GM18867 (cell line): ENCODE measurements around the gene C9orf50.
"Not testable (repeated sequence)": the region's sequence is repeated elsewhere in the genome, so short reads cannot be mapped to it uniquely, and the experiment has no call there.

Experiments
- ATAC-seq: cut with Tn5 transposase; IDR thresholded peaks from one replicate; pipeline ENCODE4 v1.9.1; 2021; ENCODE audit warnings: mild to moderate bottlenecking, moderate library complexity; ENCODE audit not compliant: unreplicated experiment

The C9orf50 gene

DNA sequence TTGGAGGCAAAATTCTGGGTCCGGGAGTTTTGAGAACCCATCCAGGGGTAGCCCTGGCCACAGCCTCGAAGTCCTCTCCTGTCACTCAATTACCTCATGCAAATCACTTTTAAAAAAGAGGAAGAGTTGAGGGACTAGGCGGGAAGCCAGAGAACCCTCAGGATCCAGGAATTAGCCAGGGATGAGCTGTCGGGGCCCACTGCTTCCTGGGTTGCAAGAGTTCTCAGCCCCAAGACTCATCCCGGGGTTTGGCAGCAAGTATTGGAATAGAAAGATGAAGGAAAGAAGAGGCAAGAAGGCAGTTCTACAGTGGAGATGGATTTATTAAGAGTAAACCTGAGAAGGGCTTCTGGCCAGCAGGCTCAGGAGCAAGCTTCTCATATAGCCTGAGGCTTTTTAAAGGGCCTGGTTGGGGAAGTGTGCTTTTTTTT is 25.6 kb downstream of the C9orf50 start:
- no peak for ATAC-seq

DNA sequence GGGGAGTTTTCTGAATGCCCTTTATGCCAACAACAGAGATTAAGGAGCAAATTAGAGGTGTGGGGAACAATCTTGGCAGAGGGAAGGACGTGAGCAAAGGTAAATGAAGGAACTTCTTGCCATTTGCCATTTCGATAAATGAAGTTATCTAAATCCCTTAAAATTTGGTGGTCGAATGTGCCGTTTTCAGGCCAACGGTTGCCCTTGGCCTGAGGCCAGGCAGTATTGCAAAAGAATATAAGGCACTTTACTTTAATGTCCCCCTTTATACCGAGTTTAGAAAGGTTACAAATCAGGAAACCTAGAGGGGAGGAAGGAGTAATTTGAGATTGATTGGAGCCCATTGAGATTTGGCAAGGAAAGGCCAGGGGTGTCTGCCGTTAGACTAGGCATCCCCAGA is 26.3 kb downstream of the C9orf50 start:
- ATAC-seq = no peak

DNA sequence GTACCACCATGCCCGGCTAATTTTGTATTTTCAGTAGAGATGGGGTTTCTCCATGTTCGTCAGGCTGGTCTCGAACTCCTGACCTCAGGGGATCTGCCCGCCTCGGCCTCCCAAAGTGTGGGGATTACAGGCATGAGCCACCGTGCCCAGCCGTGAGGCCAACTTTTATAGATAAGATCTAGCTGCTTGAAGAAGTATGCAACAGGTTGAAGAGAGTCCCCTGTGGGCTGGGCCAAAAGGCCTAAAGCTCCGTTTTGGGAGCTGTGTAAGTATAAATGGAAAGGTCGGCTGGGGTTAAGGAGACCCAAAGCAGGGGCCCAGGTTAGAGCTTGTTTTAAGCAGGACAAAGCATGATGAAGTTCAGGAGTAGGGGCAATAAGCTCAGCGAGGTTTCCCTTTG is 28.1 kb downstream of the C9orf50 start:
- ATAC-seq = not testable (repeated sequence)

DNA sequence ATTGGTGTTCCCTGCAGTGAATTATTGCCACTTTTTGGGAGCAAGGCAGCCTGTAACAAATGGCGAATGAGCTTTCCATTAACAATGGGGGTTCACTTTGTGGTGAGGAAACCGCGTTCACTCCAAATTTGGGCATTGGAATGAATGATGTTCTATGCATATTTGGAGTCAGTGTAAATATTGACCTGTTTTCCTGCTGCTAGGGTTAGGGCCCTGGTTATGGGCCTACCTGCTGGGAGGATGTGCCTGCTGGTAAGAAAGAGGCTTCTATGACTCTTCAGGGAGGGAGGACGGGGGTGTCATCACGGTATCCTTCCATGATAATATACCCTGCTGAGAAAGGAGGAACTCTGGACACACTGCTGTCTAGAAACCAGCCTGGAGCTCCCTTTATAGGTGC is 29.0 kb downstream of the C9orf50 start:
- no peak for ATAC-seq

DNA sequence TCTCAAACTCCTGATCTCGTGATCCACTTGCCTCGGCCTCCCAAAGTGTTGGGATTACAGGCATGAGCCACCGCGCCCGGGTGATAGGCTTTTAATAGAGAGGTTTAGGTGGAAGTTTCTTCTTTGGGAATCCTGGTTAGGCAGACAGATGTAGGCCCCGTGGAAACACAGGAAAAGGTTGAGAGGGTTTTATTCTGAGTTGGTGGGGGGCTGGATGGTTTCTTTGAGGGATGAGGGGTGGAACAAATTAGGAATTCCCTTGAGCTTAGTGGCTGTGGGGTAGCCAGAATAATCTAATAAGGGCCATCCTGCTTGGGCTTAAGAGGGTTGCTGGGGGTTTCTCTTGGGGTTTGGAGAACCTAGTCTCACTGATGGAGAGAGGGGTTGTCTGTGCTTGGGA is 30.4 kb downstream of the C9orf50 start:
- no peak for ATAC-seq

DNA sequence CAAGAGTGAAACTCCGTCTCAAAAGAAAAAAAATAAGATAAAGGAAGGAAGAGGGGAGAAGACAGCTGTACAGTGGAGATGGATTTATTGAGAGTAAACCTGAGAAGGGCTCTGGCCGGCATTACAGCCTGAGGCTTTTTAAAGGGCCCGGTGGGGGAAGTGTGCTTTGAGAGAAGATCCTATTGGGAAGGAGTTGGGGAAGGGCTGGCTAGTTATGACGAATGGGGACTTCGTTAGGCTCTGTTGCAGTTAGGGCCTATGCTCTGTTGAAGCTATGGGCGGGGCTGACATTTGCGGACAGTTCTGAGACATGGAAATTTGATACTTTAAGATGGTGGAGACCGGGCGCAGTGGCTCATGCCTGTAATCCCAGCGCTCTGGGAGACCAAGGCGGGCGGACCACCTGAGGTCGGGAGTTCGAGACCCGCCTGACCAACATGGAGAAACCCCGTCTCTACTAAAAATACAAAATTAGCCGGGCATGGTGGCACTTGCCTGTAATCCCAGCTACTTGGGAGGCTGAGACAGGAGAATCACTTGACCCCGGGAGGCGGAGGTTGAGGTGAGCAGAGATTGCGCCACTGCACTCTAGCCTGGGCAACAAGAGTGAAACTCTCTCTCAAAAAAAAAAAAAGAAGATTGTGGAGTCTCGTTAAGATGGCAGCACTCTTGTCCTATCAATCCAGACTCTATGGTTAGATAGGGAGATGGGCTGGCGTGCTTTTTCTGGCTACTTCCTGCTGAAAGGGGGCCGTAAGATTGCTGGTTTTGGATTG is 33.2 kb downstream of the C9orf50 start:
- no peak for ATAC-seq

DNA sequence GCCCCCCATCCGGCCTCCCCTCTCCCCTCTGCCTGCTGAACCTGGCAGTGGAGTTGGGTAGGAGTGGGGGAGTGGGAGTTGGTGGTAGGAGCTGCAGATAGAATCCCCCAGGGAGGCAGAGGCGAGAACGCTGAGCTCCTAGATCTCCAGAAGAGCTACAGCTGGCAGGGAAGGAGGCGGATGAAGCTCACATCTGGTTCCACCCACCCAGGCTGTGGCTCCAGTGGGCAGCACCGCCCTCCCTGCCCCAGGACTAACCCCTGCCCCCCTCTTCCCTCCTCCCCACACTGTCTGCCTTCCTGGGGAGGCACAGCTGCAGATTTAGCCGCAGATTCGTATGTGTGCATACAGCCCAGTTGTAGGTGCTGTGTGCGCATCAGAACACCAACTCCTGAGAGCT is 34.2 kb downstream of the C9orf50 start:
- no peak for ATAC-seq

DNA sequence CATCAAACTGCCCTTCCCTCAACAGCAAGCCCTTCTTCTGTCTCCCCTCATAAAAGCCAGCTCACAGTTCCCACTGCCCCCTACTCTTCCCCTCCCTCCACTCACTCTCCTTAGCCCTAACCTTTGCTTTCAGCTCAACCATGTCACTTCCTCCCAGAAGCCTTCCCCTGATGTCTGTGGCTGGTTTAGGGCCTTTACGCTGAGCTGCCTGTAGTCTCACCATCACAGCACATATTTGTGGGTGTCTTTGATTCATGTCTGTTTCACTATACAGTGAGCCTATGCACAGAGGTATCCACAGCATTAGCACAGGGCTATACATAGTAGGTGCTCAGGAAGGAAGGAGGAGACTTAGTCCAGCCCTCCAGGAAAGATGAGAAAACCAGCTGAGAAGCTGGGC is 34.7 kb downstream of the C9orf50 start:
- no peak for ATAC-seq

DNA sequence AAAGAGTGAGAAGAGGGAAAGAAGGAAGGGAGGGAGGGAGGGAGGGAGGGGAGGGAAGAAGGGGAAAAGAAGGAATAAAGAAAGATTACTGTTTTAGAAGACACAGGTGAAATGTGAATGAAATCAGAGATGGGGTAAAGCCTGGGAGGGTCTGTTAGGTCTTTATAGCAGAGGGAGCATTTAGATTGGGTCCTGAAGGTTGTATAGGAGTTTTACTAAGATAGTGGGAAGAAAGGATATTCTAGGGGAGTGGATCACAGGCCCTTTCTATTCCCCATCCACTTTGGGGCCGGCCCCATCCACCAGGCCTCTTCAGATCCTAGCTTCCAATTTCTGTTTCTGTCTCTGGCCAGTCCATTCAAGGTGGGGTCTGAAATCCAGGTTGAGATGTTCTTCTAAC is 35.5 kb downstream of the C9orf50 start:
- no peak for ATAC-seq

DNA sequence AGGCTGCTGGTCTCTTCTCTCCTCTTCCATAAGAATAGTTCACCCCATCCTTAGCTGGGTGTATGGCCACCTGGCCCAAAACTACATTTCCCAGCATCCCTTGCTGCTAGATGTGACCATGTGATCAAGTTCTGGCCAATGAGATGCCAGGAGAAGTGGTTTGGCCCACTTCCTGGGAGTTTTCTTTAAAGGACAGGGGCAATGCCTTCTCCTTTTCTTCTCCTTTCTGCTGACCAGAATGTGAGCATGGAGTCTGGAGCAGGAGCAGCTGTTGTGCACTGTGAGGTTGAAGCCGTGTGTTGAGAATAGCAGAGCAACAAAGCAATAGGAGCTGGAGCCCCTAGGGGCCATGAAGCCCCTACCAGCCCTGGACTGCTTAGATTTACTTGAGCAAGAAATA is 36.8 kb downstream of the C9orf50 start:
- ATAC-seq = peak; percentile 51

DNA sequence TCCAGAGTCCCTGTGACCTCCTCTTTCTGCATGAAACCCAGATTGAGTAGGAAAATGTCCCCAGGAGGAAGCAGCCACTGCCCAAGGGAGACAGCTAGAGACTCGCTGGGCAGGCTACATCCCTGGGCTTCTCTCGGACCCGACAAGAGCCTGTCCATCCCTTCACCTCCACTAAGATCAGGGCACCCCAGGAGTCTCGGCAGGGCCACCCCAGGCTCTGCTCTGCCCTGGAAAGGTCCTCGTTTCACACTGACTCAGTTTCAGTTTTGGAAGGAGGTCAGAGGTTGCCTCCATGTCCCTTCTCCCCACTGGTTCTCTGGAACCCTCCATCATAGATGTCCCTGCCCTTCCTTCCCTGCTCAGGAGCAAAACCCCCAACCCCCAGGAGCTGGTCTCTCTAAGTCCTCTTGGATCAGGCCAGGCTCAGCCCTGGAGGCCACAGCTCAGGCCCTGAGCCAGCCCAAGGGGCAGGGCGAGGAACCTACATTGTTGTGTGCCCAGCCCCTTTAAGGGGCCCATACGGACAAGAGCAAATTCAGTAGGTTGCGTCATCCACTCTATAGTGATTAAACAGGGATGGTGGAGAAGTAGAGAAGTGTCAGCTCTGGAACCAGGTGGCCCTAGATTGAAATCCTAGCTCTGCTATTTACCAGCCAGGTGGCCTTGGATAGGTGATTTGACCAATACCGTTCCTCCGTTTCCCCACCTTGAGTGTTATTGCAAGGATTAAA is 37.4 kb downstream of the C9orf50 start:
- no peak for ATAC-seq

DNA sequence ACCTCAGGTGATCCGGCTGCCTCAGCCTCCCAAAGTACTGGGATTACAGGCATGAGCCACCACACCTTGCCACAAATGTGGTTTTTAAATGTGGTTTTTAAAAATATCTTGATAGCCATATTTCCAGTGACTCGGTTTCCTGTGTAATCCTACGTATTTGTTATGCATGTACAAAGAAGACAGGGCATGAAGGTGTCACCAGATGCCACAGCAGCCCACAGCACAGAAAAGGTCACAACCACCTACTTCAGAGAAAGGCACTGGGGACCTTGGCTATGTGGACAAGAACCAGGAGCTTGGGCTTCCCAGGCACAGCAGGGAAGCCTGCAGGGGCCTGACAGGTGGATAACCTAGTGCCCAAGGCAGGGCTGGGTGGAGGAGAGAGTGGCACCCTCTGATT is 38.0 kb downstream of the C9orf50 start:
- ATAC-seq = no peak

DNA sequence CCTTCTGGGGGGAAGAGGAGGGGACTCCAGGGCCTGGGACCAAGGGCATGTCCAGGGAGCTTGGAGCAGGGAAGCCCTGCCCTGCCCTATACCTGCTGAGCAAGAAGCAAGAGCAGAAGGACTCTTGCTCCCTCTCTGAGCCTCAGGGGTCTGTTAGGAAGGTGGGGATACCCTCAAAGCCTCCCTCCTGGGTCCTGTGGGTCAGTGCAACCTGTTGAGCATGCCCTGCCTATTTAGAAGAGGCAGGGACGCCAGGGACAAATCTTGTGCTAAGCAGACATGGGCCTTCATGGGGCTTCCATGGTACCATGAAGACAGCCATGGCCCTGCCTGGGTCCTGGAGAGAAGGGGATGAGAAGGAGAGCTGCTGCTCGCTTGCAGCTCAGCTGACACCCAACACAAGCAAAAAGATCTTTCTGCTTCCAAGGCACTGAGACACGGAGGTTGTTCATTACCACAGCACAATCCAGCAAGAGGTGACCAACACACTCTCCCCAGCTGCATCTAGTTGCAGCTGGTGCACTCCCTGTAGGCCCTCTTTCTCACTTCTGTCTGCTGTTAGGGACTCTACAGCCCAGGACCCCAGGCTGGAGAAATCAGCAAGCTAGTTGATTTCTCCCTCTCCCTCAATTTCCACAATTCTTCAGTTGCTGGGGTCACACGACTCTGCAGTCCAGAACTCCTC is 39.3 kb downstream of the C9orf50 start:
- ATAC-seq = no peak

DNA sequence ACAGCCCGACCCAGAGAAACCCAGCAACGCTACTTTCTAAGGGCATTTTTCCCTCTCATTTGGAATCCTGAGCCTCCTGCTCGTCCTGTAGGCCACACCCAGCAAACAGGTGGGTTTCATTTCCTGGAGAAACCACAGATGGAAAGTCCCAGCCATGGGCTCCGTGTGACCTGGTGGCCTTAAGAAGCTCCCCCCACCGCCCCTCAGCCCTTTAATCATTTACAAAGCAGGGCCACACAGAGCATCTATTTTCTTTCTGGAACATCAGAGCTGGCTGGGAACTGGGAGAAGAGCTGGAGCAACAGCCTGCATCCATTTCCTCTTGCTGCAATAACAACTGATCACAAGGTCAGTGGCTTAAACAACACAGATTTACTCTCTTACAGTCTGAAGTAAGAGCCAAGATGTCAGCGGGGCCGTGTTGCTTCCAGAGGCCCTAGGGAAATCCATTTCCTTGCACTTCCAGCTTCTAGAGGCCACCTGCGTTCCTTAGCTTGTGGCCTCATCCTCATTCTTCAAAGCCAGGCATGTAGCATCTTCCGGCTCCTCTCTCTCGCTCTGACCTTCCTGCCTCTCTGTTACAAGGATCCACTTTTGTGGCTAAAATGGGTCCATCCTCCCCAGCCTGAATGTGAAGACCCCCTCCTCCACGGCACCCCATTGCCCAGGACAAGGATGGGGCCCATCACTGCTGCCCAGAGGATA is 40.5 kb downstream of the C9orf50 start:
- ATAC-seq = no peak

DNA sequence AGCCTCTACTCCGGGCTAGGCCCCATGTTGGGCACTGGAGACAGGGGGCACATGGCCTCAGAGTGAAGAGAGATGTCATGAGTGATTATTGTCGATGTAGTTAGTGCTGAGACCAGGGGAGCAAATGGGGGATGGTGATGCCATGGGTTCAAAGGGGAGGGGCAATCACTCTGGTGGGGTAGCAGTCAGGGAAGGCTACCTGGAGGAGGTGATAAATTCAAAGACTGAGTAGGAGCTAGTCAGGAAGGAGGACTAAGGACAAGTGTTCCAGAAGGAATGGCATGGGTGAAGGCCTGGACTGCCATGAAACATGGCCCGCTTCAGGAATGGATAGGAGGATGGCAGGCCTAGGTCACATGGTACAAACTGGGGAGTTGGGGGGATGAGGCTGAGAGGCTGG is 41.6 kb downstream of the C9orf50 start:
- no peak for ATAC-seq

DNA sequence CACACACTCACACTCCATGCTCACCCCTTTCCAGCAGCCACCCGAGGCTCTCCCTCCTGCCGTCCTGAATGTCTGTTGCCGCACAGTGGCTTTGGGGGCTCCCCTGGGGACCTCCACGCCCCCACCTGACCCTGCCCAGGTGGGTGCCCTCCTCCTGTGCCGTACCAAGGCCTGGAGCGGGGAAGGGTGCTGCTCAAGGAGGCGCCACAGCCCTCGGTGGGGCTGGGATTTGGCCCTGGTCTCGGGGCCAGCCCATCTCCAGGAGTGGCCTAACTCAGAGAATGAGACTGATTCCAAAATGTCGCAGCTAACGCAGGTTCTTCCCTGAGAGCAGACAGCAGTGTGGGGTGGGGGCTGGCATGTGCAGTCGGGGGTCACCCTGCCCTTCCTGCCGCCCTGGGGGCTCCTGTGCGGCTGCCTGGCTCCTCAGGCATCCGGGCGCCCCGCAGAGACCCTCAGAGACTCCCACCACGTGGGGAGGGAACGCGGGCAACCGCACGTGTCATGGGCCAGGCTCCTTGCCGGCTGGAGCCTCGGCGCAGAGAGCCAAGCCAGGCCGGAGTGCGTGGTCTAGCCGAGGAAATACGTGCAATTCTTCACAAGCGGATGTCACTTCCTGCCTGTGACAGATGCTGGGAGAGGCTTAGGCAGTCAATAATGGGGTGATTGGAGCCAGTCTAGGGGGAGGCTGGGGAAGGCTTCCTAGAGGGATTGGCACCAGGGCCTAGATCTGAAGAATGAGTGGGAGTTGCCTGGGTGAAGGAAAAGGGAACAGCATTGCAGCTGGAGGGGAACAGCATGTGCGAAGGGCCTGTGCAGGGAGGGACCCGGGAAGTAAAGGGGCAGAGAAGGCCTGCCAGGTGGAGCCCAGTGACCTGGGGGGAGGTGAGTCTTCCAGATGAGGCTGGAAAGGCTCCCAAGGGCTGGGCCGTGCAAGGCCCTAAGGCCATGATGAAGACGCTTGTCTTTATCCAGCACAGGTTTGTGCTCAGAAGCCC is 44.1 kb downstream of the C9orf50 start:
- no peak for ATAC-seq

DNA sequence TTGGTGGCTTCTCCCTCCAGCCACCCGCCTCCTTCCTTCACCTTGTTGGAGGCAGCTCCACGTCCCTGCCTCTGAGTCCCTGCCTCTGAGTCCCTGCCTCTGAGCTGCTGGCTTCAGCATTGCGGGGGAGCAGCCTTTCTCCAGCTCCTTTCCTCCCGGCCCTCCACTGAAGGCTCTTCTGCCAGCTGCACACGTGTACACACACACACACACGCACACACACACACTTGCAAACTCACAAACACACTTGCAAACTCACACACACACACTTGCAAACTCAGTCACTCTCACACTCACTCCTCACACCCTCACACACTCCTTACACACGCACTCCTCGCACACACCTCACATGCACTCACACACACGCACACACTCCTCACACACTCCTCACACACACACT is 45.1 kb downstream of the C9orf50 start:
- ATAC-seq = no peak

DNA sequence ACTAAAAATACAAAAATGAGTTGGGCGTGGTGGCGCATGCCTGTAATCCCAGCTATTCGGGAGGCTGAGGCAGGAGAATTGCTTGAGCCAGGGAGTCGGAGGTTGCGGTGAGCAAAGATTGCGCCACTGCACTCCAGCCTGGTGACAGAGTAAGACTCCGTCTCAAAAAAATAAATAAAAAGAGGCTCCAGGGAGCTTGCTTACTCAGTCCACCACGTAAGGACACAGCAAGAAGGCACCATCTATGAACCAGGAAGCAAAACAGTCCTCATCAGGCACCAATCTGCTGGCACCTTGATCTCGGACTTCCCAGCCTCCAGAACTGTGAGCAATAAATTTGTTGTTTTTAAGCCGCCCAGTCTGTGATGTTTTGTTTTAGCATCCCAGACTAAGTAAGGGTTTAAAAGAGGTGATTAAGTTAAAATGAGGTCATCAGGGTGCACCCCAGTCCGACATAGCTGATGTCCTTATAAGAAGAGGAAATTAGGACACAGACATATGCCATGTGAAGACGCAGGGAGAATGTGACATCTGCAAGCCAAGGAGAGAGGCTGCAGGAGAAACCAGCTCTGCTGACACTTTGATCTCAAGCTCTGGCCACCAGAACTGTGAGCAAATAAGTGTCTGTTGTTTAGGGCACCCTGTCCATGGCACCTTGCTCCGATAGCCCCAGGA is 45.9 kb downstream of the C9orf50 start:
- no peak for ATAC-seq

DNA sequence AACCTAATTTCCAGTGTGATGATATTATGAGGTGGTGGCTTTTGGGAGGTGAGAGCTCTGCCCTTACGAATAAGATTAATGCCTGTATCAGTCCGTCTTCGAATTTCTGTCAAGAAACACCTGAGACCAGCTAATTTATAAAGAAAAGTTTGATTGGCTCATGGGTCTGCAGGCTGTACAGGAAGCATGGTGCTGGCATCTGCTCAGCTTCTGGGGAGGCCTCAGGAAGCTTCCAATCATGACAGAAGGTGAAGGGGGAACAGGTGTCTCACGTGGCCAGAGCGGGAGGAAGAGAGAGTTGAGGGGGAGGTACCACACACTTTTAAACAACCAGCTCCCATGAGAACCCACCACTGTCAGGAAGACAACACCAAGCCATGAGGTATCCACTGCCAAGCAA is 46.9 kb downstream of the C9orf50 start:
- no peak for ATAC-seq

DNA sequence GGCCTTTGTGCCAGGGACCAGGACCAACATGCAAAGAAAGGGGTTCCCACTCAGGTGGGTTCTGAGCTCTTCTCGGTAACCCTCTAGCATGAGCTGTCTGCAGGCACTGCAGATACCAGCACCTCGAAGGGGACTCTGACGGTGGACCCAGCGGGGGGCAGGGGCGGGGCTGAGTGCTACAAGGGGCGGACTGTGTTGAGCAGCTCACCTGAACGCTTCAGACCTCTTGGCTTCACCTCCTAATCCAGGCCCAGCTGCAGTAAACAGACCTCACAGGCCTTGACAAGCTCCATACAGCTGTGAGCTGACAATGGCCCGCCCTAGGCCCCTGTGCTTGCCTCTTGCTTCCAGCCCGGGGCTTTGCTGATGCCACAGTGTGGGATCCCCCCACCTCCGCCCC is 48.4 kb downstream of the C9orf50 start:
- no peak for ATAC-seq
